Measurements from ENCODE around the gene FER.
"Not testable (repeated sequence)": the region's sequence is repeated elsewhere in the genome, so short reads cannot be mapped to it uniquely, and the experiment has no call there.

Gene FER

GRCh38 chr5:108798513-108799265 is 51.0 kb downstream of the FER start:
- DNase-seq (ENCODE audit: low read depth in 2 of 2): no peak

GRCh38 chr5:108801301-108801700 is 53.6 kb downstream of the FER start:
- no peak for DNase-seq (ENCODE audit: low read depth in 2 of 2)

- DNase-seq (ENCODE audit: low read depth in 2 of 2): no peak
Measured at GRCh38 chr5:108801776-108802175, 54.1 kb downstream of the FER start.

GRCh38 chr5:108810717-108811116 is 63.0 kb downstream of the FER start:
- DNase-seq (ENCODE audit: low read depth in 2 of 2): no peak

GRCh38 chr5:108813673-108814072 is 66.0 kb downstream of the FER start:
- DNase-seq (ENCODE audit: low read depth in 2 of 2): no peak

GRCh38 chr5:108814551-108814950 is 66.9 kb downstream of the FER start:
- DNase-seq (ENCODE audit: low read depth in 2 of 2): no peak

DNA sequence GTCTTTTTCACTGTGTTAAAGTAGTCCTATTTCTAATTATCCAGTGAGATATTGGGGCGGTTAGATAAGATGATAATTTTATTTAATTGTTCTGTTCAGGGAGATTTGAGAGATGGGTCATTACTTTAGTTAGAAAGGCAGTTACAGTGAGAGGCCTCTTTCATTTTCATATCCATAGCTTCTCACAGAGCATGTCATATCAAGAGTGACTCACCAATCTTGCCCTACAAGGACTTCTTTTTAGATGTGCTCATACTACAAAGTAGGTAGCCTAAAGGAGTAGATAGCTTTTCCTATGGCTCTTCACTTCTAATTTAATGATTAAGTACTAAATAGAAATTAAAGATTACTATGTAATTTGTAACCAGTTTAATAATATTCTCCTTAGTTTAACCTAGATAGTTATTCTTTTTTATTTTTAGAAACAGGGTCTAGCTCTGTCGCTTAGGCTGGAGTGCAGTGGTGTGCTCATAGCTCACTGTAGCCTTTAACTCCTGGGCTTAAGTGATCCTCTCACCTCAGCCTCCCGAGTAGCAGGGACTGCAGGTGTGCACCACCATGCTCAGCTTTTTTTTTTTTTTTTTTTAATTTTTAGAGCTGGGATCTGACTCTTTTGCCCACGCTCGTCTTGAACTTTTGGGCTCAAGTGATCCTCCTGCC is 71.0 kb downstream of the FER start:
- DNase-seq (ENCODE audit: low read depth in 2 of 2): no peak

GRCh38 chr5:108820983-108821382 is 73.3 kb downstream of the FER start:
- DNase-seq (ENCODE audit: low read depth in 2 of 2): no peak

DNA sequence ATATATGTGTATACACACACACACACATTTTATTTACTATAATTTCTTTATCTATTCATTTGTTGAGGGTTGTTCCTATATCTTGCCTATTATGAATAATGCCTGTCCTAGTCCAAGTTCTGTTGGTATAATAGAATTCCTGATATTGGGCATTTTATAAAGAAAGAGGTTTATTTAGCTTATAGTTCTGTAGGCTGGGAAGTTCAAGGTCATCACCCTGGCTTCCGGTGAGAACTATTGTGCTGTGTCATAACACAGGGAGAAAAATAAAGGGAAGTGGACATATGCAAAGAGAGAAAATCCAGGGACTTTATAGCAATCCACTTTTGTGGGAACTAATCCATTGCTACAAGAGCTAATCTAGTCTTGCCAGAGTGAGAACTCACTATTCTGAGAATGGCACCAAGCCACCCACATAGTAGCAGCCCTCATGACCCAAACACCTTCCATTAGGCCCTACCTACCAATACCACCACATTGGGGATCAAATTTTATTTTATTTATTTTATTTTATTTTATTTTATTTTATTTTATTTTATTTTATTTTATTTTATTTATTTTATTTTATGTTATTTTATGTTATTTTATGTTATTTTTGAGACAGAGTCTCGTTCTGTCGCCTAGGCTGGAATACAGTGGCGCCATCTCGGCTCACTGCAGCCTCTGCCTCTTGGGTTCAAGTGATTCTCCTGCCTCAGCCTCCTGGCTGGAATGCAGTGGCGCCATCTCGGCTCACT is 74.7 kb downstream of the FER start:
- no peak for DNase-seq (ENCODE audit: low read depth in 2 of 2)

DNA sequence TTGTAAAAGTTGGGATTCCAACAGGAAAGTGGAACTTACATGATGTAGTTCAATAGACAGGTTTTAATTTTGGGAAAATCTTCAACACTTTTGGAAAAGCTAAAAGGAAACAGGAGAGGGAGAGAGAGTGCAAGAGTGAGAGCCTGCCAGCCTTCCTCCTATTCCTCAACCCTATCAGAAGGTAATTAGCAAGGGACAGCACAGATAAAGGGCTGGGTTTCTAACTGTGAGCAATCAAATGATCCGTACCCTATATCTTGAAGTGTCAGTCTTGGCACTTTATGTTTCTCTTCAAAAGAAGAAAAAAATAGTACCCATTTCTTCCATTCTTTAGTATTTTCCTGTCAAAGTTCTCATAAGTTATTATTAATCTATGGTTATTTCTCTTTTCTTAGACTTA is 79.4 kb downstream of the FER start:
- no peak for DNase-seq (ENCODE audit: low read depth in 2 of 2)

DNA sequence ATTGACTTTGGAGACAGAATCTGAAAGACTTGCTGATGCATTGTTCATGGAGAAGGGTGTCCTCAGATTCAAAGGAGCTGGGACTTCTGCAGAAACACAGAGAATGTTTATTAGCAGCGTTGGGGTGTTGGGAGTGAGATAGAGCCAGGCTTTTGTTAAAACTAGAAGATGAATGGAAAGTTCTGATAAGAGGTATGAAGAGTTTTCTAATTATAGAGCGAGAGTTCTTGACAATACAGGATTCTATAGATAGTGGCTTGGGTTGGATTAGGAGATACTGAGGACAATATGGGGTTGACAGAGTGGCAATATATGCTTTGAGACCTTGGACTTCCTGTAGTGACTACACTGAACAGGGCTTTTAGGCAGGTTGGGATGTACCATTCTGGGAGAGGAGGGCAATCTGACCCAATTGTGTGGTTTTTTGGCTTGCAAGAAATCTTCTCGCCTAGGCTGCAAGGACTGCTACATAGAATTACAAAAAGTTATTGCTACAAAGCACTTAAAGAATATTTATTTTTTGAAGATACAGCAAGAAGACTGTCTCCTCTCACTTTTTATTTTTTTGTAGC is 83.1 kb downstream of the FER start:
- no peak for DNase-seq (ENCODE audit: low read depth in 2 of 2)

GRCh38 chr5:108836492-108836891 is 88.8 kb downstream of the FER start:
- no peak for DNase-seq (ENCODE audit: low read depth in 2 of 2)

DNA sequence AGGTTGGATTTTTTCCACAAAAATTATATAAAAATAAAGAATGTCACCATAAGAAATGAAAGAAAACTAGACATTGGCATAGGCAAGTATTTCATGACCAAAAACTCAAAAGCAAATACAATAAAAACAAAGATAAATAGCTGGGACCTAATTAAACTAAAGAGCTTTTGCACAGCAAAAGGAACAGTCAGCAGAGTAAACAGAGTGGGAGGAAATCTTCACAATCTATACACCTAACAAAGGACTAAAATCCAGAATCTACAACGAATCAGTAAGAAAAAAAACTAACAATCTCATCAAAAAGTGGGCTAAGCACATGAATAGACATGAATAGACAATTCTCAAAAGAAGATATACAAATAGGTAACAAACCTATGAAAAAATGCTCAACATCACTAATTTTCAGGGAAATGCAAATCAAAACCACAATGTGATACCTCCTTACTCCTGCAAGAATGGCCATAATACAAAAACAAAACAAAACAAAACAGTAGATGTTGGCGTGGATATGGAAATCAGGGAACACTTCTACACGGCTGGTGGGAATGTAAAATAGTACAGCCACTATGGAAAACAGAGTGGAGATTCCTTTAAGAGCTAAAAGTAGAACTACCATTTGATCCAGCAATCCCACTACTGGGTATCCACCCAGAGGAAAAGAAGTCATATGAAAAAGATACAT is 94.7 kb downstream of the FER start:
- not testable (repeated sequence) for DNase-seq (ENCODE audit: low read depth in 2 of 2)

DNA sequence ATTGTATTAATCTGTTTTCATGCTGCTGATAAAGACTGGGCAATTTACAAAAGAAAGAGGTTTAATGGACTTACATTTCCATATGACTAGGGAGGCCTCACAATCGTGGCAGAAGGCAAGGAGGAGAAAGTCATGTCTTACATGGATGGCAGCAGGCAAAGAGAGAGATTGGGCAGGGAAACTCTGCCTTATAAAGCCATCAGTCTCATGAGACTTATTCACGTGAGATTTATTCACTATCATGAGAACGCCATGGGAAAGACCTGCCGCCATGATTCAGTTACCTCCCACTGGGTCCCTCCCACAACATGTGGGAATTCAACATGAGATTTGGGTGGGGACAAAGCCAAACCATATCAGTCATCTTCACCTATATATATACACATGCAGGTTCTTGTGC is 103.4 kb downstream of the FER start:
- DNase-seq (ENCODE audit: low read depth in 2 of 2): not testable (repeated sequence)

DNA sequence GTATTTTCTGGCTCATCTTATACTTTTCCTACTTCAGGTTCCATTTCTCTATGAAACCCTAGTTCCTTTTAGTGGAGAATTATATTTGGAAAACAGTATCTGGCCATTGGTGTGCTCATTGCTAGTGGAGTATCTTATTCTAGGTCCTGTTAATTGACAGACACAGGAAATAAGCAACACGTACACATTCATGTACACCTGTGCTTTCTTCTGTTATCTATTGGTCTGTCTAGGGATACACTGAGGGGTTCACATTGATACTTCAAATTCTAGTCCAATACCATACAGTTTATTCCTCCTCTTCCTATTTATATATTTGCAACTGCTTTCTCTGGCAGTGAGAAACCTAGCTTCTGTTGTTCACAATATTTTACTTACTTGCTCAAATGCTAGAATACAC is 110.2 kb downstream of the FER start:
- no peak for DNase-seq (ENCODE audit: low read depth in 2 of 2)

GRCh38 chr5:108858959-108859358 is 111.3 kb downstream of the FER start:
- DNase-seq (ENCODE audit: low read depth in 2 of 2): no peak

GRCh38 chr5:108862211-108862610 is 114.5 kb downstream of the FER start:
- no peak for DNase-seq (ENCODE audit: low read depth in 2 of 2)

DNA sequence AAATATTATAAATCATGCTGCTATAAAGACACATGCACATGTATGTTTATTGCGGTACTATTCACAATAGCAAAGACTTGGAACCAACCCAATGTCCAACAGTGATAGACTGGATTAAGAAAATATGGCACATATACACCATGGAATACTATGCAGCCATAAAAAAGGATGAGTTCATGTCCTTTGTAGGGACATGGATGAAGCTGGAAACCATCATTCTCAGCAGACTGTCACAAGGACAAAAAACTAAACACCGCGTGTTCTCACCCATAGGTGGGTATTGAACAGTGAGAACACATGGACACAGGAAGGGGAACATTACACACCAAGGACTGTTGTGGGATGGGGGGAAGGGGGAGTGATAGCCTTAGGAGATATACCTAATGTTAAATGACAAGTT is 118.4 kb downstream of the FER start:
- DNase-seq (ENCODE audit: low read depth in 2 of 2): not testable (repeated sequence)

- no peak for DNase-seq (ENCODE audit: low read depth in 2 of 2)
Measured at GRCh38 chr5:108867656-108868055, 120.0 kb downstream of the FER start.

GRCh38 chr5:108869066-108869465 is 121.4 kb downstream of the FER start:
- no peak for DNase-seq (ENCODE audit: low read depth in 2 of 2)

GRCh38 chr5:108876451-108876850 is 128.8 kb downstream of the FER start:
- no peak for DNase-seq (ENCODE audit: low read depth in 2 of 2)

DNA sequence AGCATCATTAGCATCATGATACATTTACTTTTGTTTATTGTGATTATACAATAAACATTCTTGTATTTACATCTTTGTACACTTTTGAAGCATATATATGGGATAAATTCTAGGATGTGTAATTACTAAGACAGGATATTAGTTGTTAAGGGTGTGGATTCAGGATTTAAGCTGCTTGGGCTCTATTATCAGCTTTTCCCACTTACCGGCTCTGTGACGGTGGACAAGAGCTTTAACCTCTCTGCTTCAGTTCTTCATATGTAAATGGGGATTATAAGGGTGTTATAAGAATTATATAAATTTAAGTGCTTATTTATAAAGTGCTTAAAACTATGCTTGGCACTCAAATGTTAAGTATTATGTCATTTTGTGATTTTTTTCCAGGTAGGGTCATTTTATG is 131.1 kb downstream of the FER start:
- DNase-seq (ENCODE audit: low read depth in 2 of 2): no peak

Measured in stimulated activated CD8-positive, alpha-beta memory T cell treated with anti-CD3 and anti-CD28 coated beads, Interleukin-2, amount 100 ng/mL, for 1 hour (primary cell).